SIG-M5 treated with dmso at 0.1 percent for 504 hours (cell line): Measurements from ENCODE around the gene MEMO1.
"Not testable (repeated sequence)": the region's sequence is repeated elsewhere in the genome, so short reads cannot be mapped to it uniquely, and the experiment has no call there.

ENCODE experiments used
- DNase-seq: peaks from one replicate; lab custom pipeline; 2025; ENCODE audit not compliant: unreplicated experiment; lab: John Stamatoyannopoulos, UW

Gene MEMO1

DNA sequence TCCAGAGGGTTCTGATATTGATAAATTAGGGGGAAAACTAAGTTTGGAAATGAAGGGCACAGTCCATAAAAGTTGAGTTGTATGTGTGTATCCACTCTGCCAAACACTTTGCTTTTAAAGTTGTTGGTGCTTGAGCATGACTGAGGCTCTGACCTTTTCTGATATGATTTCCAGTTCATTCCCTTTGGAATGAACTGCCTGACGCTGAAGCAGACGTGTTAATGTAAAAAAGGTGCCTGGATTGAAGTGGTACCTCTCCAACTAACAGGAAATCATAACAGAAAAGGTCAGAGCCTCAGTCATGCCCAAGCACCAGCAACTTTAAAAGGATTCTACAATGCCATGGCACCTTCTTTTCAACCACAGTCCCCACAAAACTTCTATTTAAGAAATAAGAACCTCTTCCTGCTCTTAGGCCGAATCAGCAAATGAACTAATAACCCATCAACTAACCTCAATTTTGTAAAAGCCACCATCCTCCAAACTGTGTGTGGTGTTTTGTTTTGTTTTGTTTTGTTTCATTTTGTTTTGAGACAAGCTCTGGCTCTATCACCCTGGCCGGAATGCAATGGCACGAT is 52.6 kb downstream of the MEMO1 start:
- no peak for DNase-seq

DNA sequence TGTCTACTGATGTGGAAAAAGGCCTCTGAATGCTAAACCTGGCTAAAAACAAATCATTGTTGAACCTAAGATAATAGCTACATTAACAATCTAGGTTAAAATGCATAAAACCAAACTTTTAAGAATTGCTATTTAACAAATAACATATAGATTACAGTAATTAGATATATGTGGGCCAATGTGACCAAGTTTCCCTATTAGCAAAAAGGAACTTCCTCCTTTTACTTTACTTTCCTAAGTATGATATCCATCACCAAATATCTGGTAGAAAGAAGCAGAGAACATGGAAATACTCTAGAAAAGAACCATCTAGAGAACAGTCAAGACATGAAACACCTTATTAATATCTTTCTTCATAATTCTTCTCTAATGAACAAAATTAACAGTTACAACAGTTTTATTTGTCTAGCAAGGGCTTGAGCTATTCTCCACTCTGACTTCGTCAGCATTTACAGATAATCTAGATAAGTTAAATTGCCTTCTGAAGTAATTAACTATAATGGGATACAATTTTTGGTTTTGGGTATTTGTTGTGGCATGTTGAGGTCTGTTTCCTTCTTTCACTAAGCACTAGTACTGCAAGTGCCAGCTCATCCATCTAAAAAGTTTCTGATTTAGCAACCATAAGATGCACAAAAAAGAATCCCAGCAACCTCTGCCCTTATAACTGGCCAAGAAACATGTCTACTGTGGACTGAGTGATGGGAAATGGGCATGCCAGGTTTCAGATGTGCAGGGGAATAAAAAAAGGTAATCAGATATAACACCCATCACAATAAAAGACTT is 53.3 kb downstream of the MEMO1 start:
- peak; percentile 37 for DNase-seq

DNA sequence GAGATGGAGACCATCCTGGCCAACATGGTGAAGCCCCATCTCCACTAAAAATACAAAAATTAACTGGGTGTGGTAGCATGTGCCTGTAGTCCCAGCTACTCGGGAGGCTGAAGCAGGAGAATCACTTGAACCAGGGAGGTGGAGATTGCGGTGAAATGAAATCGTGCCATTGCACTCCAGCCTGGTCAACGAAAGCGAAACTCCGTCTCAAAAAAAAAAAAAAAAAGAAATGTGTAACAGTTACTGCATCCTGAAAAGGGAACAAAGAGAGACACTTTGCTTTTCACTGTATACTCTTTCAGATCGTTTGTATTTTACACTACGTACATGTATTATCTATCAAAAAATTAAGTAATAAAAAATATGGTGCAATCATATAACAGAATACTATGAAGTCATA is 53.9 kb downstream of the MEMO1 start:
- DNase-seq, result peak; percentile 56

DNA sequence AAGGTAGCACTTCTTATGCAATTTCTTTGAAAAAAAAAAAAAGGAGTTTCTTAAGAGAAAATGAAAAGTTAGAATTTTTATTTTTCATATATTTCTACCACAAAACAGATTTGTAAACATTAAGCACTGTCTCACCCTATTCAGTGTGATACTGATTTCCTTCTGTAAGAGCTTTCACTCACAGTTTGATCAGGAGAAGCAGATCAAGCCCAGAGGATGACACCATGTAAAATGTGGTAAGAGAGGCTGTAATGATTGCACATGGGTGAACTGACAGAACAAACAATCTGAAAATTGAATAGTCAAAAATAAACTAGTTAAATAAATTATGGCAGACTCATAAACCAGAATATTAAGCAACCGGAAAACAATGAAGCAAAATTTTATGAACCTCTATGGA is 54.5 kb downstream of the MEMO1 start:
- no peak for DNase-seq

DNA sequence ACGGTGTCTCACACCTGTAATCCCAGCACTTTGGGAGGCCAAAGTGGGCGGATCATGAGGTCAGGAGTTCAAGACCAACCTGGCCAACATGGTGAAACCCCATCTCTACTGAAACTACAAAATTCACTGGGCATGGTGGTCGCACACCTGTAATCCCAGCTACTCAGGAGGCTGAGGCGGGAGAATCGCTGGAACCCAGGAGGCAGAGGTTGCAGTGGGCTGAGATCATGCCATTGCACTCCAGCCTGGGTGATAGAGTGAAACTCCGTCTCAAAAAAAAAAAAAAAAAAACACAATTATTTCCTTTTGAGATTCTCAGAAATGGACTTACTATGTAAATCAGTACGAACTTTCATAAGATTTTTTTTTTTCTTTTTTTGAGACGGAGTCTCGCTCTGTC is 57.7 kb downstream of the MEMO1 start:
- DNase-seq, result not testable (repeated sequence)

DNA sequence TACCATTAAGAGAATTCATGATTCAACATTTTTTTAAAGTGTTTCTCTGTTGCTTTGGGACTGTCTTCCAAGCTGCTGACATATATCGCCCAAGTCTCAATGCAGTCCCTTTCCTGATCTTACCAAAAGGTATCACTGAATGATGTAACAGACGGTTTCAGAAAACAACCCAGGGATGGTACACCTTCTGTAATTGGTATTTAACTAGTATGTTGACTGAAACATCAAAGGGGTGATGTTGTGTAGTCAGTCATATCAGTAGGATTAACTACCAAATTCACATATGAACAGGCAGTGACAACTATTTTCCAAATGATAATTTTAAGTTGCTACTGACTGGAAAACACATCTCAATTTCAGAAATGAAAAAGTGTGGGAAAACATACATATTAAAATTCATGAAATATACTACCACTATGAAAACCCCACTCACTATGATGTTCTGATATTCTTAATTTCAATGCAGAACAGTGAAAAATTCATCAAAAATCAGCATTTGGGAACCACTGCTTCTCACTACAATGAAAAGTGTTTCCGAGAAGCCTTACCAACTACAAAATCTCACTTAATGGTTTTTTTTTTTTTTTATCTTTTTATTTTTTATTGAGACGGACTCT is 59.8 kb downstream of the MEMO1 start:
- no peak for DNase-seq

DNA sequence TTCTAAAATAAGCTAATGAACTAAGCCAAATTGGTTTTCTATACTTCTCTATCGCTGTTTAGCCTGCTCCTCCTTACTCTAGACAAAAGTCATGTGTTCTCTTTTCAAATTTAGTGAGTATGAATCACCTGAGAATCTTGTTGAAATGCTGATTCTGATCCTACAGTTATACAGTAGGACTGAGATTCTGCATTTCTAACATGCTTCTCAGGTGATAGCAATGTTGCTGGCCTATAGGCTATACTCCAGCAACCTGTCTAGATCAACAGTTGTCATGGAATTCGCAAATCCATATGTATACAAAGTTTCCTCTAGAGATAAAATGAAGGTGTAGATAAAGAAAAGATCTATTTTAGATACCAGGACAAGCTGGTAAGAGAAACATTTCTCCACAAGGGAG is 62.9 kb downstream of the MEMO1 start:
- DNase-seq, result no peak

DNA sequence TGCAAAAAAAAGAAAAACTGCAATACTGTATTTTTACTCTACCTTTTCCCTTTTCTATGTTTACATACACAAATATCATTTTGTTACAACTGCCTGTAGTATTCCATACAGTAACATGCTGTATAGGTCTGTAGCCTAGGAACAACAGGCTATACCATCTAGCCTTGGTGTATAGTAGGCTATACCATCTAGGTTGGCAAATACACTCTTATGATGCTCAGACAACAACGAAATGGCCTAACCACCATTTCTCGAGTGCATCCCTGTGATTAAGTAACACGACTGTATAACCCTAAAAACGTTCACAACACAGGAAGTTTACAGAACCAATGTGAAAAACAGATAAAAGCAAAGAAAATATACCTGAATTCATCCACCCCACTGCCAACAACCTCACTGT is 64.0 kb downstream of the MEMO1 start:
- DNase-seq, result no peak

DNA sequence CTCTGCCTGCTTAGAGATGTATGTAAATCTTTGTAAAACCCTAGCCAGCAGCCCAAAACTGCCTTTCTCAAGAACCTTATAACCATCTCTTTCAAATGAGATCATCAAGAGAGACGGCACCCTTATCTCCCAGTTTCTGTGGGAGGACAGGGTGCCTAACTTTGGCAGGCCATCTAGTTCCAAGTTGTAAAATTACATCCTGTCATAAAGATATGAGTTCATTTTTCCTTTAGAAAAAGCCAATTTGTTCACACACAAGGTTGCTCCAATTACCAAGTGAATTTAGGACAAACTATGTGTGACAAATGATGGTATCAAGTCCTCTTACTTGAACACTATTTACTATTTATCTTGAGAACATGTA is 65.3 kb downstream of the MEMO1 start:
- no peak for DNase-seq

DNA sequence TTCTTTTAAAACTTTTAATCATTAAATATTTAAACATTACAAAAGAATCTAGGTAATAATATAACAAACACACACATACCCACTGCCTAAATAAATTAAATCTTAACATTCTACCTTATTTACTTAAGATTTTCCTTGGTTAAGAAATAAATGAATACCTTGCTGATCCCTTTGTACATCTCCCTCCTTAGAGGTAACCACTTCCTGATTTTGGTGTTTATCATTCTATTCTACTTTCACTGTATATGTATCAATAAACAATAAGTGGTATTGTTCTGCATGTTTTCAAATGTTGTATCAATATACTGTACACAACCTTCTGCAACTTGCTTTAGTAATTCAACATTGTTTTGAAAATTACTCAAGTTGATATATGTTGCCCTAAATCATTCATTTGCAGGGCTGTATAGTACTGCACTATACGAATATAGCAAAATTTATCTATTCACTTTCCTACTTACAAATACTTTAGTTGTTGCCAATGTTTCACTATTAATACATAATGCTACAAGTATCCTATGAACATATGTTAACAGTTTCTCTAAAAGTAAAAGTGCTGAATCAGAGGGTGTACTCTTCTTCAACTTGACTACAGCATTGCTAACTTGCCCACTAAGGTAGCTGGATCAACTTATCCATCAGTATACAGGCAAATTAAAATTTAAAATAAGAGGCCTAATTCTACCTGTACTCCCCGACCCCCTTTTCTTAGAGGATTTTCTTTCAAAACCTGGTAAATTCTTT is 65.8 kb downstream of the MEMO1 start:
- DNase-seq, result no peak

DNA sequence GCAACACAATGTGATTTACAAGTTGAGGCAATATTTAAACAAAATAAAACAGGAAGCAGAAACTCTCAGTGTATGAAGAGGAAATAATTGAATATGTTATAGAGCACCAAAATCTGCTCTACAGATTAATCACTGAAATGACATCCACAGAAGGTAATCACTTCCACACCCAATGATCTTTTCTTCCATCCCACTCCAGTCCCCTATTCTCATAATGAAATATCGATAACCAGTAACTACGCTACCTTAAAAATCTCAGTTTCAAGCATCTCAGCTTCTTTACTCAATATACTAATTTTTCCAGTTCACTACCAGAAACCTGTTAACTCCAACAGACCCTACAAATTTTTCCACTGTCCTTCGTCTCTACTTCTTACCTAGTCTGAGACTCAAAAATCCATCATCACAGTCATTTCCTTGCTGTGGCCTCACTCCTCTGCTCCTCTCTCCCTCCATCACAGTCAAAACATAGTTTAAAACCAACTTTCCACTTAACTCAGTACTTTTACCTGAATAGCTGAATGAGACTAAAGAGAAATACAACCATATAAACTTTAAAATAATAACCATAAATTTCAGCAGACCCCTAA is 67.1 kb downstream of the MEMO1 start:
- DNase-seq, result no peak

DNA sequence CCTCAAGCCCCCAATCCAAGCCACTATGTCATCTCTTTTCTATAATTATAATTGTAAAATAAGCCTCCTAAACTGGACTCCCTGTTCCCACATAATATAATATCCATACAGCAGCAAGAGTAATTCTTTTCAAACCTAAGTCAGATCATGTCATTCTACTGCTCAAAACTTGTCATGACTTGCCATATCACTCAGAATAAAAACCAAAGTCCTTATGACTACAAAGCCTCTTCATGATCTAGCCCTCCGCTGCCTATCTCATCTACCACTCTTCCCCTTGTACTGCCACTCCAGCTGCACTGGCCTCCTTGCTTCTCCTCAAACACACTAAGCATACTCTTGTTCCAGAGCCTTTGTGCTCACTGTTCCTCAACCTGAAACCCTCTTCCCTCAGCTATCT is 69.9 kb downstream of the MEMO1 start:
- DNase-seq, result no peak

DNA sequence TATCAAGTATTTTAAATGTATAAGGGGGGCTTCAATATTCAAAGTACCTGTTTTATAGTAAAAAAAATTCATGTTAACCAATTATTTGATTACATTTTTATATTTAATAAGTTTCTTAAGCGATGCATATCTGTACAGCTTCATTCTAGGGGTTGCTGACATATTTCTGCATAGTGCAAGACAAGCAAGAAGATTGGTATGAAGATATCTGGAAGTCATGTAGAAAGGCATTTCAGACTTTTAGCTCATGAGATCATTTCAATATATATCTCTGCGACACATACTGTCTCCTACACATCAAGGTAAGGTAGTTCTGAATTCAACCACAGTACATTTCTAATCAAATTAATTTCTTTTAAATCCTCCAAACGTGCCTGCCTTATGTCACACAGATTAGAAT is 73.1 kb downstream of the MEMO1 start:
- no peak for DNase-seq

DNA sequence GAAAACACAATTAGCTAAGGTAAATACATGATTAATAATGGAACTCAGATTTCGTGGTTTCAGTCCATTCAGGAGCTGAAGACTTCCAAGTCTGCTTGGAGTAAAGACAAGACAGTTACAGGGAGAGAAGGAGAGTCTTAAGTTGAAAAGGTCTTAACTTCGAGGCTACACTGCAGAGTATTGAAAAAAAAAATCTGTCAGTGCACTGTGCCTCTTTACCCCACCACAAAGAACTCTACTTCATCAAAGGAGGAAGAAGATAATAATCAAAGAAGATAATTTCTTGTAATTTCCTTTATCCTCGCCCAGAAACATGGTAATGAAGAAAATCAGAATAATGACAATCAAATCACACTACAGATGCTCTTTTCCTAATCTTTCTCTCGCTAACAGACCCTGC is 75.4 kb downstream of the MEMO1 start:
- no peak for DNase-seq

DNA sequence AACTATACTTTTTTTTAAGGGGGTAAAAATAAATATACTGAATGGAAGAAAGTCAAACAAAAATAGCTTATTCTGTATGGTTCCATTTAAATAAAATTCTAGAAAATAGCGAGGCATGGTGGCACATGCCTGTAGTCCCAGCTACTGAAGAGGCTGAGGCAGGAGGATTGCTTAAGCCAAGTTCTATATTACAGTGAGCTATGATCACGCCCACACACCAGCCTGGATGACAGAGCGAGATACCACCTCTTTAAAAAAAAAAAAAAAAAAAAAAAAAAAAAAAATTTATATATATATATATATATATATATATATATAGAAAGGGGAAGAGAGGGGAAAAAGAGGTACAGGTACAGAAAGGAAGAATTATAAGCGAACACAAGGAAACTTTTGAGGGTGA is 77.7 kb downstream of the MEMO1 start:
- no peak for DNase-seq

DNA sequence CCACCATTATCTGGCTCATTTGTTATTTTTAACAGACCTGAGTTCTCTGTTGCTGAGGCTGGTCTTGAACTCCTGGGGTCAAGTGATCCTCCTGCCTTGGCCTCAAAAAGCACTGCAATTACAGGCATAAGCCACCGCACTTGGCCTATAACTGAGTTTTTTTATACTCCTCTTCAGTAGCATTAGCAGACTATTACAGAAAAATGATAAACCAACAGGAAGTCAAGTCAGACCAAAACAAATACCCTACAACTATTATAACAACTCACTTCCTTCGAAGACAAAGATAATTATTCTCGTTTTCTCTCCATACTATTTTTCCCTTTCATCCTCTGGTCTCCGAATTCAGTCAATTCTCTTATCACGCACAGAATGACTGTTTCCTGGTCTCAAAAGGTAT is 78.2 kb downstream of the MEMO1 start:
- DNase-seq, result no peak

DNA sequence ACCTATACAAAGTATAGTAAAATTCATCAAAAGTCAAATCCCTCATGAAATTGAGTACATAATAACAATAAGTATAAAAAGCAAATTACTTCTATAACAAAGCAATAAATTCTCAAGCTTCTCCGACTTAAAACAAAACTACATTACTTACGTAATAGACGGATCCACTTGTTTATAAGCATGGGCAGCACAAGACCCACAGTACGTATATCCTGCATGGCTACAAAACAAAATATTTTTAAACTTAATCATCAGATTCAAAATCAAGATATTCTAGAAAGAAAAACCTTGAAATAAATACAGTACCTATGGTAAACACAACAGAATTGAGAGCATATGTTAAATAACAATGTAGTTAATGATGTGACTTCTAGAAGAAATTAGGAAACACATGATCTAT is 78.9 kb downstream of the MEMO1 start:
- DNase-seq, result no peak

DNA sequence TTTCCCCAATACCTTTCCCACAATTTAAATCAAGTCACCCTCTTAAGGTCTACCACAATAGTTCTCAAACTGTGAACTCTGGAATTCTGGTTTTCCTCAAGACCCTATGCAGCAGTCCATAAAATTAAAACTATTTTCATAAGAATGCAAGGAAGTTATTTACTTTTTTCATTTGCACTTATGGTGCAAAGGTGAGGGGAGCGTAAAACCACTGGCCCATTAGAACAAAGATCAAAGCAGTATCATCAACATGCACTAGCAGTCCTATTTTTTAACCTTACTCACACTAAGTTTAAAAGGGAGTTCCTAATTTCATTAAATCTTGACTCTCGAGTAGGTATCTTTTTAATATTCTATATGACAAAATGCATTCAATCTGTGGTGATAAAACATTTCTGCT is 85.3 kb downstream of the MEMO1 start:
- DNase-seq, result no peak

DNA sequence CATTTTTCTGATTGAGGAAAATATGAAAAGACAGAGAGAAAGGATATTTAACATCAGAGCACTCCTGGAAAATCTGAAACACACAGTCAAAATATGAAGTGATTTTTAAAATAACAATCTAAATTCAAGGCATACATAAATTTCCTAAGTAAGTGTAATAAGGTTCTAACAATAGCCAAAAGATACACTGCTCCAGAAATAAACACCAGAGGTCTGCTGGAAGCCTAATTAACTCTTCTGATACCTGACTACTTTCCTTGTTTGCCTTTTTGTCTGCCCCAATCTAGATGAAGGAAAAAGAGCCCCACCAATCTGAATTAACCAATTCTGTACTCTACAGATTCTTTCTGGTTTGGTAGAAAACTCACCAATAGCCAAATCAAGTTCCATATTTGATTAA is 87.1 kb downstream of the MEMO1 start:
- DNase-seq, result no peak

DNA sequence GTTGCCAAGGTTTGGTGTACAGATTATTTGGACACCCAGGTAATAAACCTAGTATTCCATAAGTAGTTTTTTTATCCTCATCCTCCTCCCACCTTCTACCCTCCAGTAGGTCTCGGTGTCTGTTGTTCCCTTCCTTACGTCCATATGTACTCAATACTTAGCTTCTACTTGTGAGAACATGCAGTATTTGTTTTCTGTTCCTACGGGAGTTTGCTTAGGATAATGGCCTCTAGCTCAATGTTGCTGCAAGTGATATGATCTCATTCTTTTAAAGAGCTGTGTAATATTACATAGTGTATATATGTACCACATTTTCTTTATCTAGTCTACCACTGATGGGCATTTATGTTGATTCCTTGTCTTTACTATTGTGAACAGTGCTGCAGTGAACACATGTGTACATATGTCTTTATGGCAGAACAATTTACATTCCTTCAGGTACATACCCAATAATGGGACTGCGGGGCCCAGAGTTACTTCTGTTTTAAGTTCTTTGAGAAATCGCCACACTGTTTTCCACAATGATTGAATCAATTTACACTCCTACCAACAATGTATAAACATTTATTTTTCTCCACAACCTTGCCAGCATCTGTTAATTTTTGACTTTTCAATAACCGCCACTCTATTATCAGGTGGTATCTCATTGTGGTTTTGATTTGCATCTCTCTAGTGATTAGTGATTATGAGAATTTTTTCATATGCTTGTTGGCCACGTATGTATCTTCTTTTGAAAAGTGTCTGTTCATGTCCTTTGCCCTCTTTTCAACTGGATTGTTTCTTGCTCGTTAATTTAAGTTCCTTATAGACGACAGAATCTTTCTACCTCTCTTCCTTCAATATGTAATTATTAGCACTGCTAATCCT is 88.0 kb downstream of the MEMO1 start:
- DNase-seq, result no peak

DNA sequence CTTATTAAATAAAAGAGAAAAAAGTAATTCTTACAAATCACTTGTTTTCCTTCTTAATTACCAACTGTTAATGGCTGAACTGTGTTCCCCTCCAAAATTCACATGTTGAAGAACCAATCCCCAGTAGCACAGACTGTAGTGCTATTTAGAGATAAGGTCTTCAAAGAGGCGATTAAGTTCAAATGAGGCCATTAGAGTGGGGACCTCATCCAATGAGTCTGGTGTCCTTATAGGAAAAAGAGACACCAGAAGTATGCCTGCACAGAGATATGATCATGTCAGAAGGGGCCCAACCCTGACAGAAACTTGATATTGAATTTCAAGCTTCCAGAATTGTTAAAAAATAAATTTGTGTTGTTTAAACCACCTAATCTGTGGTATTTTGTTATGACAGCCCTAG is 89.8 kb downstream of the MEMO1 start:
- no peak for DNase-seq
